Measurements from ENCODE around the gene CPNE6. TPM values are rescaled to one million over a fixed set of nuclear protein-coding genes. Genes with fewer than 3 reads are reported as not detected.

The CPNE6 gene
- total and polyA plus RNA-seq, 2 of the 8 experiments (the other 6 are each of a cell fraction or from before 2014, with no cell fraction given) = 0.05 TPM; not detected in 1

DNA sequence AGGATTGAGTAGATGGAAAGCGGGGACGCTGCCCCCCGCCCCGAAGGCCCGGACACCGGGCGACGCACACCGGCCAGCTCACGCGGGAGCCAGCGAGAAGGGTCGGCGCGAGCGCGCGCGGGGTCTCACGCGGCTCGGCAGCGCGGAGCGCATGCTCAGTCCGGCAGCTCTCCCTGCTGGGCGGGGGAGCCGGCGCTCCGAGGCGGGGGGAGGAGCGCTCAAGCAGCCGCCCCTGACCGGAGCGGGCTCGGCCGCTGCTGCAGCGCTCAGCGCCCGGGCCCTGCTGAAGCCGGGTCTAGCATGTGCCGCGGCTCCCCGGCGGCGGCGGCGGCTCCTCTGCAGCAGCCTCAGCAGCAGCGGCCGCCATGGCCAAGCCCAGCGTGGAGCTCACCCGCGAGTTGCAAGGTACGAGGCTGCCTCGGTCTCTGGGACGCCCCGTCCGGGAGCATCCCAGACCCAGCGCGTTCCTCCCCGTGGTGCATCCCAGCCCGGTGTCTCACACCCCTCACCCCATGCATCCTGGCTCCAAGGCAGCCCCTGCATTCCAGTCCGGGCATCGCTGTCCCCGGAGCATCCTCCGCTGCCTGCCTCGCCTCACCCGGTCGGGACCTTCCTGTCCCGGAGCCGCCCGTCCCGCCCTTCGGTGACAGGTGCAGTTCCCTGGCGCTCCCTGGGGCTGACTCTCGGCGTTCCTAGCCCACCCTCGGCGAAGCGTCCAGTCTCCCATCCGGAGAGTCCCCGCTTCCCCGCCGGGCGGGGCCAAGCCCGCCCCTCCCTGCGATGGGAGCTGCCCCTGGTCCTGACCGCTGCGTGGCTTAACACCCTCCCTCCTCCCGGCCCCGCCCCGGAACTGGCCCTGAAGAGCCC lies 19.3 kb upstream of the CPNE6 start, which contains the start of gene CARMIL3 (continued):
- TF ChIP-seq, protein P1, sequence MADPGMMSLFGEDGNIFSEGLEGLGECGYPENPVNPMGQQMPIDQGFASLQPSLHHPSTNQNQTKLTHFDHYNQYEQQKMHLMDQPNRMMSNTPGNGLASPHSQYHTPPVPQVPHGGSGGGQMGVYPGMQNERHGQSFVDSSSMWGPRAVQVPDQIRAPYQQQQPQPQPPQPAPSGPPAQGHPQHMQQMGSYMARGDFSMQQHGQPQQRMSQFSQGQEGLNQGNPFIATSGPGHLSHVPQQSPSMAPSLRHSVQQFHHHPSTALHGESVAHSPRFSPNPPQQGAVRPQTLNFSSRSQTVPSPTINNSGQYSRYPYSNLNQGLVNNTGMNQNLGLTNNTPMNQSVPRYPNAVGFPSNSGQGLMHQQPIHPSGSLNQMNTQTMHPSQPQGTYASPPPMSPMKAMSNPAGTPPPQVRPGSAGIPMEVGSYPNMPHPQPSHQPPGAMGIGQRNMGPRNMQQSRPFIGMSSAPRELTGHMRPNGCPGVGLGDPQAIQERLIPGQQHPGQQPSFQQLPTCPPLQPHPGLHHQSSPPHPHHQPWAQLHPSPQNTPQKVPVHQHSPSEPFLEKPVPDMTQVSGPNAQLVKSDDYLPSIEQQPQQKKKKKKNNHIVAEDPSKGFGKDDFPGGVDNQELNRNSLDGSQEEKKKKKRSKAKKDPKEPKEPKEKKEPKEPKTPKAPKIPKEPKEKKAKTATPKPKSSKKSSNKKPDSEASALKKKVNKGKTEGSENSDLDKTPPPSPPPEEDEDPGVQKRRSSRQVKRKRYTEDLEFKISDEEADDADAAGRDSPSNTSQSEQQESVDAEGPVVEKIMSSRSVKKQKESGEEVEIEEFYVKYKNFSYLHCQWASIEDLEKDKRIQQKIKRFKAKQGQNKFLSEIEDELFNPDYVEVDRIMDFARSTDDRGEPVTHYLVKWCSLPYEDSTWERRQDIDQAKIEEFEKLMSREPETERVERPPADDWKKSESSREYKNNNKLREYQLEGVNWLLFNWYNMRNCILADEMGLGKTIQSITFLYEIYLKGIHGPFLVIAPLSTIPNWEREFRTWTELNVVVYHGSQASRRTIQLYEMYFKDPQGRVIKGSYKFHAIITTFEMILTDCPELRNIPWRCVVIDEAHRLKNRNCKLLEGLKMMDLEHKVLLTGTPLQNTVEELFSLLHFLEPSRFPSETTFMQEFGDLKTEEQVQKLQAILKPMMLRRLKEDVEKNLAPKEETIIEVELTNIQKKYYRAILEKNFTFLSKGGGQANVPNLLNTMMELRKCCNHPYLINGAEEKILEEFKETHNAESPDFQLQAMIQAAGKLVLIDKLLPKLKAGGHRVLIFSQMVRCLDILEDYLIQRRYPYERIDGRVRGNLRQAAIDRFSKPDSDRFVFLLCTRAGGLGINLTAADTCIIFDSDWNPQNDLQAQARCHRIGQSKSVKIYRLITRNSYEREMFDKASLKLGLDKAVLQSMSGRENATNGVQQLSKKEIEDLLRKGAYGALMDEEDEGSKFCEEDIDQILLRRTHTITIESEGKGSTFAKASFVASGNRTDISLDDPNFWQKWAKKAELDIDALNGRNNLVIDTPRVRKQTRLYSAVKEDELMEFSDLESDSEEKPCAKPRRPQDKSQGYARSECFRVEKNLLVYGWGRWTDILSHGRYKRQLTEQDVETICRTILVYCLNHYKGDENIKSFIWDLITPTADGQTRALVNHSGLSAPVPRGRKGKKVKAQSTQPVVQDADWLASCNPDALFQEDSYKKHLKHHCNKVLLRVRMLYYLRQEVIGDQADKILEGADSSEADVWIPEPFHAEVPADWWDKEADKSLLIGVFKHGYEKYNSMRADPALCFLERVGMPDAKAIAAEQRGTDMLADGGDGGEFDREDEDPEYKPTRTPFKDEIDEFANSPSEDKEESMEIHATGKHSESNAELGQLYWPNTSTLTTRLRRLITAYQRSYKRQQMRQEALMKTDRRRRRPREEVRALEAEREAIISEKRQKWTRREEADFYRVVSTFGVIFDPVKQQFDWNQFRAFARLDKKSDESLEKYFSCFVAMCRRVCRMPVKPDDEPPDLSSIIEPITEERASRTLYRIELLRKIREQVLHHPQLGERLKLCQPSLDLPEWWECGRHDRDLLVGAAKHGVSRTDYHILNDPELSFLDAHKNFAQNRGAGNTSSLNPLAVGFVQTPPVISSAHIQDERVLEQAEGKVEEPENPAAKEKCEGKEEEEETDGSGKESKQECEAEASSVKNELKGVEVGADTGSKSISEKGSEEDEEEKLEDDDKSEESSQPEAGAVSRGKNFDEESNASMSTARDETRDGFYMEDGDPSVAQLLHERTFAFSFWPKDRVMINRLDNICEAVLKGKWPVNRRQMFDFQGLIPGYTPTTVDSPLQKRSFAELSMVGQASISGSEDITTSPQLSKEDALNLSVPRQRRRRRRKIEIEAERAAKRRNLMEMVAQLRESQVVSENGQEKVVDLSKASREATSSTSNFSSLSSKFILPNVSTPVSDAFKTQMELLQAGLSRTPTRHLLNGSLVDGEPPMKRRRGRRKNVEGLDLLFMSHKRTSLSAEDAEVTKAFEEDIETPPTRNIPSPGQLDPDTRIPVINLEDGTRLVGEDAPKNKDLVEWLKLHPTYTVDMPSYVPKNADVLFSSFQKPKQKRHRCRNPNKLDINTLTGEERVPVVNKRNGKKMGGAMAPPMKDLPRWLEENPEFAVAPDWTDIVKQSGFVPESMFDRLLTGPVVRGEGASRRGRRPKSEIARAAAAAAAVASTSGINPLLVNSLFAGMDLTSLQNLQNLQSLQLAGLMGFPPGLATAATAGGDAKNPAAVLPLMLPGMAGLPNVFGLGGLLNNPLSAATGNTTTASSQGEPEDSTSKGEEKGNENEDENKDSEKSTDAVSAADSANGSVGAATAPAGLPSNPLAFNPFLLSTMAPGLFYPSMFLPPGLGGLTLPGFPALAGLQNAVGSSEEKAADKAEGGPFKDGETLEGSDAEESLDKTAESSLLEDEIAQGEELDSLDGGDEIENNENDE (IDR thresholded peaks at IDR 0.05; ENCODE audit: insufficient replicate concordance, low read length) = no peak
- no peak; the same call in 1 of the 2 replicates for TF ChIP-seq POLR2AphosphoS5 (IDR thresholded peaks at IDR 0.05; ENCODE audit: low read depth, low read length)
- no peak for TF ChIP-seq RXRA (IDR thresholded peaks at IDR 0.05; ENCODE audit: insufficient read depth, low read depth, low read length)
- TF ChIP-seq, protein P2, sequence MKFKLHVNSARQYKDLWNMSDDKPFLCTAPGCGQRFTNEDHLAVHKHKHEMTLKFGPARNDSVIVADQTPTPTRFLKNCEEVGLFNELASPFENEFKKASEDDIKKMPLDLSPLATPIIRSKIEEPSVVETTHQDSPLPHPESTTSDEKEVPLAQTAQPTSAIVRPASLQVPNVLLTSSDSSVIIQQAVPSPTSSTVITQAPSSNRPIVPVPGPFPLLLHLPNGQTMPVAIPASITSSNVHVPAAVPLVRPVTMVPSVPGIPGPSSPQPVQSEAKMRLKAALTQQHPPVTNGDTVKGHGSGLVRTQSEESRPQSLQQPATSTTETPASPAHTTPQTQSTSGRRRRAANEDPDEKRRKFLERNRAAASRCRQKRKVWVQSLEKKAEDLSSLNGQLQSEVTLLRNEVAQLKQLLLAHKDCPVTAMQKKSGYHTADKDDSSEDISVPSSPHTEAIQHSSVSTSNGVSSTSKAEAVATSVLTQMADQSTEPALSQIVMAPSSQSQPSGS (IDR thresholded peaks at IDR 0.05; ENCODE audit: low read length) = no peak
- no peak for TF ChIP-seq GABPA (IDR thresholded peaks at IDR 0.05; ENCODE audit: borderline replicate concordance, insufficient read depth, low read length)
- no peak for TF ChIP-seq JUN (IDR thresholded peaks at IDR 0.05; ENCODE audit: low read depth, low read length)
- no peak for TF ChIP-seq RNF2 (IDR thresholded peaks at IDR 0.05; ENCODE audit: borderline replicate concordance, low read depth, low read length, missing control alignments, poor library complexity, severe bottlenecking)

Measured in H1 (cell line).